ENCODE results near the gene GPR146. TPM values are rescaled to one million over a fixed set of nuclear protein-coding genes. Genes with fewer than 3 reads are reported as not detected.

The GPR146 gene, protein sequence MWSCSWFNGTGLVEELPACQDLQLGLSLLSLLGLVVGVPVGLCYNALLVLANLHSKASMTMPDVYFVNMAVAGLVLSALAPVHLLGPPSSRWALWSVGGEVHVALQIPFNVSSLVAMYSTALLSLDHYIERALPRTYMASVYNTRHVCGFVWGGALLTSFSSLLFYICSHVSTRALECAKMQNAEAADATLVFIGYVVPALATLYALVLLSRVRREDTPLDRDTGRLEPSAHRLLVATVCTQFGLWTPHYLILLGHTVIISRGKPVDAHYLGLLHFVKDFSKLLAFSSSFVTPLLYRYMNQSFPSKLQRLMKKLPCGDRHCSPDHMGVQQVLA
- total RNA-seq (10 to 100 TPM in 1 of 4 donors, 1 to 10 TPM in 3; 5.0 to 12.1 (median 7.5) TPM), polyA plus RNA-seq (10 to 100 TPM in 1 of 3 donors, 1 to 10 TPM in 2; 9.4 to 14.0 (median 9.9) TPM)
- long read RNA-seq, donor 1, transcript GPR146-203 (2 exons, 1,053 nt), result major isoform, 6 of 14 reads
- long read RNA-seq, donor 1, partial matches to known transcripts, result 0 of 14 reads
- long read RNA-seq, donor 1, other reads (novel, unspliced or antisense), result 2 of 14 reads
- long read RNA-seq, donor 2, transcript GPR146-203 (2 exons, 1,053 nt), result major isoform, 10 of 23 reads
- long read RNA-seq, donor 2, transcript GPR146-205 (2 exons, 534 nt), result minor isoform, 5 of 23 reads
- long read RNA-seq, donor 2, partial matches to known transcripts, result 0 of 23 reads
- long read RNA-seq, donor 2, other reads (novel, unspliced or antisense), result 6 of 23 reads

DNA sequence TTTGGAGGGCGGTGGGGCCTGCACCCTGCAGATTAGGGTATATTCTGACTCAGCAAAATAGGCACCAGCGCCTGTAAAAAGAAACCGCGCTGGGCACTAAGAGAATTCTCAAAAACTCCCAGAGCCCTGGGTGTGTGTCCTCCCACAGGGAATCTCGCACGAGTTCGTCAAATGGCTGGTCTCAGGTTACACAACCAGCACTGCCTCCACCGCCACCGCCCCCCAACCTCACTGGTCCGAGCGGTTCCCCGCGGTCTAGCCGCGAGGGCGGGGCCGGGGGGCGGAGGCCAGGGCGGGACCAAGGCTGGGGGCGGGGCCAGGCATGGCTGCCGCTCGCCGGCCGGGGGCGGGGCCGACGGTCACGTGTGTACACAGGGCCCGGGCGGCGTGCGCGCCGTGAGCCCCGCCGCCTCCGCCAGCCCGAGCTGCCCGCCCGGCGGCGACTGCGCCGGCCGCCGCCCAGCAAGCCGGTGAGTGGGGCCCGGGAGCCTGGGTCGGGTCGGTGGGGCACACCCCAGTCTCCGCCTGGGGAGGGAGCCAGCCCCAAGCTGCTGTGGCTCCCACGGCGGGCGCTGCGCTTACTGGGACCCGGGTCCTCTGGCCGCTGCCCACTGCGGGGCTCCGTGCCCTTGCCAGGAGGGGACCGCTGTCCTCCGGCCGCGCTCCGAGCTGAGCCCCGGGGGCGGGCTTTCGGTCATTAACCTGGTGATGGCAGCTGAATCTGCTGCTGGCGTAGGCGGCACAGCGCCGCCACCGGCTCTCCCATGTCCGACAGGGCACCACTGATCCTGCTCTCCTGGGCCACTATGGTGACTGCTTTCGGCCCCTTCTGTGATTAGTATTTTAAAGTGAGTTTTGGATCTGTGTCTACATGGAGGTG, at the start of gene GPR146:
Gene GPR146, plus strand, starts transcription at position 358 of the 880 bp plus-strand sequence. CDS start 12,970 bp downstream, outside the sequence.
- TF ChIP-seq, protein P1, sequence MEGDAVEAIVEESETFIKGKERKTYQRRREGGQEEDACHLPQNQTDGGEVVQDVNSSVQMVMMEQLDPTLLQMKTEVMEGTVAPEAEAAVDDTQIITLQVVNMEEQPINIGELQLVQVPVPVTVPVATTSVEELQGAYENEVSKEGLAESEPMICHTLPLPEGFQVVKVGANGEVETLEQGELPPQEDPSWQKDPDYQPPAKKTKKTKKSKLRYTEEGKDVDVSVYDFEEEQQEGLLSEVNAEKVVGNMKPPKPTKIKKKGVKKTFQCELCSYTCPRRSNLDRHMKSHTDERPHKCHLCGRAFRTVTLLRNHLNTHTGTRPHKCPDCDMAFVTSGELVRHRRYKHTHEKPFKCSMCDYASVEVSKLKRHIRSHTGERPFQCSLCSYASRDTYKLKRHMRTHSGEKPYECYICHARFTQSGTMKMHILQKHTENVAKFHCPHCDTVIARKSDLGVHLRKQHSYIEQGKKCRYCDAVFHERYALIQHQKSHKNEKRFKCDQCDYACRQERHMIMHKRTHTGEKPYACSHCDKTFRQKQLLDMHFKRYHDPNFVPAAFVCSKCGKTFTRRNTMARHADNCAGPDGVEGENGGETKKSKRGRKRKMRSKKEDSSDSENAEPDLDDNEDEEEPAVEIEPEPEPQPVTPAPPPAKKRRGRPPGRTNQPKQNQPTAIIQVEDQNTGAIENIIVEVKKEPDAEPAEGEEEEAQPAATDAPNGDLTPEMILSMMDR (IDR thresholded peaks at IDR 0.05), result peak; percentile 61
- peaks cover 46% of the 10 kb centered on the region for H3K4me1 ChIP-seq
- H3K27me3 ChIP-seq (ENCODE audit: insufficient read depth in 3 of 3, low read length in 2 of 3), result no peaks in the 10 kb centered on the region
- ATAC-seq, result peak; percentile 96 to 99 (median 98)
- intact Hi-C loops (cut with DNase I), result loop anchor here in 1 of 2 donors (2.0 kb wide), 1 partner anchor 16 kb away; no protein-coding TSS in a partner anchor
- H3K4me3 ChIP-seq, result peak within 1 kb of the TSS; percentile 90
- WGBS, 3 donors, result 1 to 2% (median 1%) methylated on average over 70 to 74 of the region's 74 CpGs
- peak; percentile 98 for DNase-seq
- peak within 1 kb of the TSS; percentile 97 for H3K27ac ChIP-seq
- H3K9me3 ChIP-seq, result no peaks in the 10 kb centered on the region
- H3K36me3 ChIP-seq (ENCODE audit: insufficient read depth in 1 of 2, low read depth in 1 of 2), result no peaks in the 10 kb centered on the region

DNA sequence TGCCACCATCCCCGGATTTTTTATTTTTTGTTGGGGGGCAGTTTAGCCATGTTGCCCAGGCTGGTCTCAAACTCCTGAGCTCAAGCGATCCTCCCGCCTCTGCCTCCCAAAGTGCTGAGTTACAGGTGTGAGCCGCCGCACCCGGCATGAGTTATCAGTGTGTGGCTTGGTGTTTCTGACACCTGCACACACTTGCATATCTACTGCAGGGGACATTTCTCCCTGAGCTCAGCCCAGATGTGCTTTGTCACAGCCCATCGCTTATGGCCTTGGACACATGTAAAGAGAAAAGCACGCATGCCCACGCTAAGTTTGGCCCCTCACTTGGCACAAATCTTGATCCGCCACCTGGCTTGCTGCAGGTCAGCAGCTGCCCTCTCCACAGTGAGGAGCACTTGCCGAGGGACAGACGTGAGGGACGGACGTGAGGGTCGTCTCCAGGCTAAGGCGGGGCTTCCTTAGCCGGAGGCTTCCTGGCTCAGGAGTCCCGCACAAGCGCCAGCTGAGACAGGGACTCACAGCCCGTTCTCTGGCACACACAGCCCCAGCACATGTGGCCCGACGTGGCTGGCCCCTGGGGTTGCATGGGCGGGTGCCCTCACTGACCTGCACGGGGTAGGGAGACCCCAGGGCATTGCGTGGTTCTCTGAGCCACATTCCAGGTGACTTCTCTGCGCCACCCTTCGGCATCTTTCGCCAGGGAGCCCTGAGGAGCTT, 49.6 kb upstream of the GPR146 start:
- ATAC-seq (no peak), DNase-seq (no peak)
- no peak overlapping the region for H3K4me3 ChIP-seq
- H3K9me3 ChIP-seq, result no peaks in the 10 kb centered on the region
- H3K27me3 ChIP-seq (ENCODE audit: insufficient read depth in 3 of 3, low read length in 2 of 3), result peaks cover 0 to 25% (median 11%) of the 10 kb centered on the region in 3 donors
- TF ChIP-seq, protein P1 (IDR thresholded peaks at IDR 0.05), result no peak
- H3K4me1 ChIP-seq, result peaks cover 9% of the 10 kb centered on the region
- intact Hi-C loops (cut with DNase I), result loop anchor here in 1 of 2 donors (10.0 kb wide), 1 partner anchor 180 kb away; no protein-coding TSS in a partner anchor
- WGBS, 3 donors, result 65 to 77% (median 66%) methylated on average over 26 to 28 of the region's 28 CpGs
- H3K27ac ChIP-seq, result no peak overlapping the region
- H3K36me3 ChIP-seq (ENCODE audit: insufficient read depth in 1 of 2, low read depth in 1 of 2), result peaks cover 0 to 6% of the 10 kb centered on the region in 2 donors

DNA sequence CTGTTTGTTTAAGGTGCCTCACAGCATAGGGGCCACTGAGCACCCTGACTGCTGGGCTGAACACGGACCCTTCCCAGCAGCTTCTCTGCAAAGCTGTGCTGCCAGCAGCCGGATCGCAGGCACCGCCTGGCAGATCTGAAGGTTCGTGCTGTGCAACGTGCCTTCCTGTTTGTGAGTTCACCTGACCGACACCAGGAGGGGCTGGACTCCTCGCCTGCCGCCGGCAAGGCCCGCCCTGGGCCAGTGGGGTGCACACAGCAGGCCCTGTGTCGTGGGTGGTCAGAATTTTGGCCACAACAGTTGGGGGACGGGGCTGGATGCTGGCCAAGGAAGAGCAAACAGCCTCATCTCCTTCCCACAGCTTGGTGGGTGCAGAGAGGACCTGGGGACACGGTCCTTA, 48.8 kb upstream of the GPR146 start:
- 90 to 91% (median 91%) methylated on average over 14 of the region's 14 CpGs for WGBS, 3 donors
- DNase-seq, result no peak
- H3K27me3 ChIP-seq (ENCODE audit: insufficient read depth in 3 of 3, low read length in 2 of 3), result peaks cover 0 to 23% (median 8%) of the 10 kb centered on the region in 3 donors
- H3K4me3 ChIP-seq, result no peak overlapping the region
- H3K36me3 ChIP-seq (ENCODE audit: insufficient read depth in 1 of 2, low read depth in 1 of 2), result peaks cover 0 to 6% of the 10 kb centered on the region in 2 donors
- no peak for ATAC-seq
- H3K9me3 ChIP-seq, result no peaks in the 10 kb centered on the region
- H3K27ac ChIP-seq, result no peak overlapping the region
- peaks cover 6% of the 10 kb centered on the region for H3K4me1 ChIP-seq
- TF ChIP-seq, protein P1 (IDR thresholded peaks at IDR 0.05), result no peak
- intact Hi-C loops (cut with DNase I), result loop anchor here in 1 of 2 donors (10.0 kb wide), 1 partner anchor 179 kb away; no protein-coding TSS in a partner anchor

Measured in psoas muscle (tissue), 8 donors.